ENCODE results near the gene TLCD3B.

TLCD3B gene

GRCh38 chr16:29995911-29996765 is 34.9 kb downstream of the TLCD3B start, which contains the start of gene INO80E:
Gene INO80E (plus strand): TSS chr16:29996241. CDS start chr16:29996311, 70 bp downstream.
- Histone ChIP-seq H3K36me3 (ENCODE audit: control insufficient read depth in 2 of 2, insufficient read depth in 2 of 2, low read length in 2 of 2) (peaks cover 16 to 19% of the 10 kb centered on the region in 2 donors), H3K9ac (ENCODE audit: low read depth in 1 of 2, low read length in 2 of 2) (peak within 1 kb of the TSS; percentile 91 to 98), H3K4me1 (ENCODE audit: control insufficient read depth in 2 of 2, insufficient read depth in 2 of 2, low read length in 2 of 2) (peaks cover 17 to 18% of the 10 kb centered on the region in 2 donors), H3K27me3 (ENCODE audit: control insufficient read depth in 2 of 2, insufficient read depth in 2 of 2, low read length in 2 of 2) (no peaks in the 10 kb centered on the region), H3K9me3 (ENCODE audit: control insufficient read depth in 2 of 2, low read length in 2 of 2) (no peaks in the 10 kb centered on the region), H3K4me3 (ENCODE audit: low read length in 2 of 2) (peak within 1 kb of the TSS; percentile 92 to 97), H3K27ac (ENCODE audit: low read depth in 2 of 2, low read length in 2 of 2) (peak within 1 kb of the TSS; percentile 88 to 96)

- Histone ChIP-seq H3K4me3 (ENCODE audit: low read length in 2 of 2) (peak within 1 kb of the TSS; percentile 92 to 97), H3K4me1 (ENCODE audit: control insufficient read depth in 2 of 2, insufficient read depth in 2 of 2, low read length in 2 of 2) (peaks cover 18 to 19% of the 10 kb centered on the region in 2 donors), H3K27me3 (ENCODE audit: control insufficient read depth in 2 of 2, insufficient read depth in 2 of 2, low read length in 2 of 2) (no peaks in the 10 kb centered on the region), H3K36me3 (ENCODE audit: control insufficient read depth in 2 of 2, insufficient read depth in 2 of 2, low read length in 2 of 2) (peaks cover 17 to 21% of the 10 kb centered on the region in 2 donors), H3K9ac (ENCODE audit: low read depth in 1 of 2, low read length in 2 of 2) (peak within 1 kb of the TSS; percentile 91 to 98), H3K27ac (ENCODE audit: low read depth in 2 of 2, low read length in 2 of 2) (peak within 1 kb of the TSS; percentile 88 to 96), H3K9me3 (ENCODE audit: control insufficient read depth in 2 of 2, low read length in 2 of 2) (no peaks in the 10 kb centered on the region)
Measured at GRCh38 chr16:29995324-29995910, 35.7 kb downstream of the TLCD3B start, which contains the start of gene HIRIP3. Gene HIRIP3 (minus strand): TSS chr16:29995617. CDS start chr16:29995605, 12 bp downstream.

- no peaks in the 10 kb centered on the region for H3K27me3 ChIP-seq (ENCODE audit: control insufficient read depth in 2 of 2, insufficient read depth in 2 of 2, low read length in 2 of 2)
- H3K9ac ChIP-seq (ENCODE audit: low read depth in 1 of 2, low read length in 2 of 2): peak overlapping the region; percentile 91 to 98
- H3K27ac ChIP-seq (ENCODE audit: low read depth in 2 of 2, low read length in 2 of 2): peak overlapping the region; percentile 88 to 96
- H3K4me3 ChIP-seq (ENCODE audit: low read length in 2 of 2): peak overlapping the region; percentile 92 to 97
- peaks cover 14 to 21% of the 10 kb centered on the region in 2 donors for H3K36me3 ChIP-seq (ENCODE audit: control insufficient read depth in 2 of 2, insufficient read depth in 2 of 2, low read length in 2 of 2)
- no peaks in the 10 kb centered on the region for H3K9me3 ChIP-seq (ENCODE audit: control insufficient read depth in 2 of 2, low read length in 2 of 2)
- H3K4me1 ChIP-seq (ENCODE audit: control insufficient read depth in 2 of 2, insufficient read depth in 2 of 2, low read length in 2 of 2): peaks cover 21 to 25% of the 10 kb centered on the region in 2 donors
Measured at GRCh38 chr16:29994600-29995323, 36.3 kb downstream of the TLCD3B start.

GRCh38 chr16:29993903-29994599 is 37.0 kb downstream of the TLCD3B start:
- Histone ChIP-seq H3K9me3 (ENCODE audit: control insufficient read depth in 2 of 2, low read length in 2 of 2) (no peaks in the 10 kb centered on the region), H3K36me3 (ENCODE audit: control insufficient read depth in 2 of 2, insufficient read depth in 2 of 2, low read length in 2 of 2) (peaks cover 17 to 18% of the 10 kb centered on the region in 2 donors), H3K4me3 (ENCODE audit: low read length in 2 of 2) (peak overlapping the region; percentile 92 to 97), H3K9ac (ENCODE audit: low read depth in 1 of 2, low read length in 2 of 2) (peak overlapping the region in 1 of 2 donors; percentile 91), H3K27ac (ENCODE audit: low read depth in 2 of 2, low read length in 2 of 2) (peak overlapping the region in 1 of 2 donors; percentile 96), H3K4me1 (ENCODE audit: control insufficient read depth in 2 of 2, insufficient read depth in 2 of 2, low read length in 2 of 2) (peaks cover 25 to 32% of the 10 kb centered on the region in 2 donors), H3K27me3 (ENCODE audit: control insufficient read depth in 2 of 2, insufficient read depth in 2 of 2, low read length in 2 of 2) (no peaks in the 10 kb centered on the region)

GRCh38 chr16:29993191-29993902 is 37.7 kb downstream of the TLCD3B start:
- Histone ChIP-seq H3K36me3 (ENCODE audit: control insufficient read depth in 2 of 2, insufficient read depth in 2 of 2, low read length in 2 of 2) (peaks cover 16 to 21% of the 10 kb centered on the region in 2 donors), H3K9me3 (ENCODE audit: control insufficient read depth in 2 of 2, low read length in 2 of 2) (no peaks in the 10 kb centered on the region), H3K9ac (ENCODE audit: low read depth in 1 of 2, low read length in 2 of 2) (no peak overlapping the region), H3K4me3 (ENCODE audit: low read length in 2 of 2) (no peak overlapping the region), H3K27ac (ENCODE audit: low read depth in 2 of 2, low read length in 2 of 2) (no peak overlapping the region), H3K27me3 (ENCODE audit: control insufficient read depth in 2 of 2, insufficient read depth in 2 of 2, low read length in 2 of 2) (no peaks in the 10 kb centered on the region), H3K4me1 (ENCODE audit: control insufficient read depth in 2 of 2, insufficient read depth in 2 of 2, low read length in 2 of 2) (peaks cover 26 to 32% of the 10 kb centered on the region in 2 donors)

- peaks cover 16 to 25% of the 10 kb centered on the region in 2 donors for H3K36me3 ChIP-seq (ENCODE audit: control insufficient read depth in 2 of 2, insufficient read depth in 2 of 2, low read length in 2 of 2)
Measured at GRCh38 chr16:29992344-29992967, 38.6 kb downstream of the TLCD3B start.

GRCh38 chr16:29991571-29991904 is 39.5 kb downstream of the TLCD3B start:
- H3K36me3 ChIP-seq (ENCODE audit: control insufficient read depth in 2 of 2, insufficient read depth in 2 of 2, low read length in 2 of 2): peaks cover 19 to 30% of the 10 kb centered on the region in 2 donors
- no peaks in the 10 kb centered on the region for H3K27me3 ChIP-seq (ENCODE audit: control insufficient read depth in 2 of 2, insufficient read depth in 2 of 2, low read length in 2 of 2)

More at GRCh38 chr16:29992344-29992967, 38.6 kb downstream of the TLCD3B start:
- Histone ChIP-seq H3K27me3 (ENCODE audit: control insufficient read depth in 2 of 2, insufficient read depth in 2 of 2, low read length in 2 of 2) (no peaks in the 10 kb centered on the region), H3K4me1 (ENCODE audit: control insufficient read depth in 2 of 2, insufficient read depth in 2 of 2, low read length in 2 of 2) (peaks cover 26 to 32% of the 10 kb centered on the region in 2 donors), H3K4me3 (ENCODE audit: low read length in 2 of 2) (no peak overlapping the region), H3K9ac (ENCODE audit: low read depth in 1 of 2, low read length in 2 of 2) (no peak overlapping the region), H3K9me3 (ENCODE audit: control insufficient read depth in 2 of 2, low read length in 2 of 2) (no peaks in the 10 kb centered on the region), H3K27ac (ENCODE audit: low read depth in 2 of 2, low read length in 2 of 2) (no peak overlapping the region)

GRCh38 chr16:29990883-29991570 is 40.0 kb downstream of the TLCD3B start:
- H3K4me1 ChIP-seq (ENCODE audit: control insufficient read depth in 2 of 2, insufficient read depth in 2 of 2, low read length in 2 of 2): peaks cover 20 to 27% of the 10 kb centered on the region in 2 donors
- H3K27me3 ChIP-seq (ENCODE audit: control insufficient read depth in 2 of 2, insufficient read depth in 2 of 2, low read length in 2 of 2): no peaks in the 10 kb centered on the region
- H3K9me3 ChIP-seq (ENCODE audit: control insufficient read depth in 2 of 2, low read length in 2 of 2): no peaks in the 10 kb centered on the region
- H3K9ac ChIP-seq (ENCODE audit: low read depth in 1 of 2, low read length in 2 of 2): no peak overlapping the region
- no peak overlapping the region for H3K4me3 ChIP-seq (ENCODE audit: low read length in 2 of 2)
- H3K36me3 ChIP-seq (ENCODE audit: control insufficient read depth in 2 of 2, insufficient read depth in 2 of 2, low read length in 2 of 2): peaks cover 25 to 36% of the 10 kb centered on the region in 2 donors
- no peak overlapping the region for H3K27ac ChIP-seq (ENCODE audit: low read depth in 2 of 2, low read length in 2 of 2)

More at GRCh38 chr16:29991571-29991904, 39.5 kb downstream of the TLCD3B start:
- Histone ChIP-seq H3K27ac (ENCODE audit: low read depth in 2 of 2, low read length in 2 of 2) (no peak overlapping the region), H3K4me1 (ENCODE audit: control insufficient read depth in 2 of 2, insufficient read depth in 2 of 2, low read length in 2 of 2) (peaks cover 21 to 28% of the 10 kb centered on the region in 2 donors), H3K4me3 (ENCODE audit: low read length in 2 of 2) (no peak overlapping the region), H3K9me3 (ENCODE audit: control insufficient read depth in 2 of 2, low read length in 2 of 2) (no peaks in the 10 kb centered on the region), H3K9ac (ENCODE audit: low read depth in 1 of 2, low read length in 2 of 2) (no peak overlapping the region)

All from mucosa of rectum (tissue), 2 donors.